Stomach (tissue), 4 donors: ENCODE measurements around the gene NTM.

Source experiments
- EP300 ChIP-seq: sonication (generic); formaldehyde crosslinking; IDR thresholded peaks from one replicate; pipeline ENCODE4 v1.6.1; 2017; ENCODE audit warnings: antibody characterized with exemption
- POLR2A ChIP-seq, 4 donors: fragments of 450-650 bp; IDR thresholded peaks; one replicate each; pipeline ENCODE4 v1.6.1; 2016; ENCODE audit warnings: antibody characterized with exemption in 4 of 4, control low read depth in 2 of 4, mild to moderate bottlenecking in 1 of 4, moderate library complexity in 1 of 4
- POLR2AphosphoS5 ChIP-seq, 3 donors: sonication (generic); formaldehyde crosslinking; IDR thresholded peaks; one replicate each; pipeline ENCODE4 v1.6.1; 2016; ENCODE audit warnings: antibody characterized with exemption in 3 of 3
- TF ChIP-seq, protein P1 (sequence below), 7 experiments: fragments of 450-650 bp in 4 of 7; fragments of 200-600 bp in 3 of 7; sonication (generic) in 3 of 7; IDR thresholded peaks; one replicate each; pipeline ENCODE4 v1.5.1; 2016 to 2019; ENCODE audit warnings: antibody characterized with exemption in 7 of 7, control low read depth in 2 of 7, mild to moderate bottlenecking in 1 of 7

DNA sequence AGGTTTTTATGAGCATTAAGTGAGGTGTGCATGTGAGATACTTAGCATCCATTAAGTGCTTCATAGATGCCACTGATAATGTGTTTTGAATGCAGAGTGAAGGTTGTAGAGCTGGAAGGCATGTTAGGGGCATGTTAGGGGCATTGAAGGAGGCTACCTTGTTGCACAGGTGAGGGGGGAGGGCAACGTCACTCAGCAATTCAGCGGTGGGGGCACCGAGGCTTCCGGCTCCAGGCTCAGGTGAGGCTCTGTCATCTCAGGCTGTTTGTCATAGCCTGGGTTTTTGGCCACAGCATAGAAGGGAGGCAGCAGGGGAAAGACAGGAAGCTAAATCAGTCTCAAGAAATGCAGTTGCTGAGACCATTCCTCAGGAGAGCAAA lies 299.0 kb downstream of the NTM start:
- TF ChIP-seq EP300 (no peak), POLR2A (IDR thresholded peaks at IDR 0.05) (no peak), POLR2AphosphoS5 (IDR thresholded peaks at IDR 0.05) (no peak)
- TF ChIP-seq, protein P1, sequence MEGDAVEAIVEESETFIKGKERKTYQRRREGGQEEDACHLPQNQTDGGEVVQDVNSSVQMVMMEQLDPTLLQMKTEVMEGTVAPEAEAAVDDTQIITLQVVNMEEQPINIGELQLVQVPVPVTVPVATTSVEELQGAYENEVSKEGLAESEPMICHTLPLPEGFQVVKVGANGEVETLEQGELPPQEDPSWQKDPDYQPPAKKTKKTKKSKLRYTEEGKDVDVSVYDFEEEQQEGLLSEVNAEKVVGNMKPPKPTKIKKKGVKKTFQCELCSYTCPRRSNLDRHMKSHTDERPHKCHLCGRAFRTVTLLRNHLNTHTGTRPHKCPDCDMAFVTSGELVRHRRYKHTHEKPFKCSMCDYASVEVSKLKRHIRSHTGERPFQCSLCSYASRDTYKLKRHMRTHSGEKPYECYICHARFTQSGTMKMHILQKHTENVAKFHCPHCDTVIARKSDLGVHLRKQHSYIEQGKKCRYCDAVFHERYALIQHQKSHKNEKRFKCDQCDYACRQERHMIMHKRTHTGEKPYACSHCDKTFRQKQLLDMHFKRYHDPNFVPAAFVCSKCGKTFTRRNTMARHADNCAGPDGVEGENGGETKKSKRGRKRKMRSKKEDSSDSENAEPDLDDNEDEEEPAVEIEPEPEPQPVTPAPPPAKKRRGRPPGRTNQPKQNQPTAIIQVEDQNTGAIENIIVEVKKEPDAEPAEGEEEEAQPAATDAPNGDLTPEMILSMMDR (IDR thresholded peaks at IDR 0.05) = no peak
